Rectal smooth muscle tissue (tissue), 1 donor: ENCODE measurements around the gene DSCAML1.

Experiments used
- H3K27ac ChIP-seq: one replicate; pipeline ENCODE4 v1.7.0; 2013; ENCODE audit warnings: low read depth, low read length, inconsistent platforms
- H3K27me3 ChIP-seq: one replicate; pipeline ENCODE4 v1.7.0; 2013; ENCODE audit warnings: low read length; ENCODE audit not compliant: control insufficient read depth, insufficient read depth
- H3K36me3 ChIP-seq: one replicate; pipeline ENCODE4 v1.7.0; 2013; ENCODE audit warnings: low read length; ENCODE audit not compliant: control insufficient read depth, insufficient read depth
- H3K4me1 ChIP-seq: one replicate; pipeline ENCODE4 v1.7.0; 2013; ENCODE audit warnings: low read length; ENCODE audit not compliant: control insufficient read depth, insufficient read depth
- H3K4me3 ChIP-seq: one replicate; pipeline ENCODE4 v1.7.0; 2013; ENCODE audit warnings: low read length
- H3K9ac ChIP-seq: one replicate; pipeline ENCODE4 v1.7.0; 2013; ENCODE audit warnings: low read length

DSCAML1 gene

DNA sequence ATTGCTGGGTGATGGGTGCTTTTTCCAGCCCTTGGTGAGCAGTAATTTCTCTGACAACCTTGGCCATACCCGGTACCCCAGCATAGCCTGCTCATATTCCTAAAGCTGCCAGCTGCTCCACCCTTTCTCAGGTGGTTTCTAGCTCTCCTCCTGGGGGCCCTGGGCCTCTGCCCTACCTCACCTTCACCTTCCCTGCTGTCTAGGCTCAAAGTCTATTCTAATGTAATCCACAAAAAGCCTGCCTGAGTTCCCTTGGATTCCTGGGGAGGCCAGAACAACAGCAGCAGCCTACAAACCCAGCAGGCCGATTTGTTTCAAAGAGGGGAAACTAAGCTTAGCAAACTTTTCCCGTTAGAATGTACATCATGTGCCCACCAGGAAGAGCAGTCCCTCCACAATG, 117.6 kb downstream of the DSCAML1 start:
- Histone ChIP-seq H3K4me1 (no peaks in the 10 kb centered on the region), H3K9ac (no peak overlapping the region), H3K4me3 (no peak overlapping the region), H3K36me3 (no peaks in the 10 kb centered on the region), H3K27me3 (no peaks in the 10 kb centered on the region), H3K27ac (no peak overlapping the region)

GRCh38 chr11:117678658-117679406, 118.2 kb downstream of the DSCAML1 start:
- Histone ChIP-seq H3K4me3 (no peak overlapping the region), H3K27me3 (no peaks in the 10 kb centered on the region), H3K36me3 (no peaks in the 10 kb centered on the region), H3K9ac (no peak overlapping the region), H3K27ac (no peak overlapping the region), H3K4me1 (no peaks in the 10 kb centered on the region)

DNA sequence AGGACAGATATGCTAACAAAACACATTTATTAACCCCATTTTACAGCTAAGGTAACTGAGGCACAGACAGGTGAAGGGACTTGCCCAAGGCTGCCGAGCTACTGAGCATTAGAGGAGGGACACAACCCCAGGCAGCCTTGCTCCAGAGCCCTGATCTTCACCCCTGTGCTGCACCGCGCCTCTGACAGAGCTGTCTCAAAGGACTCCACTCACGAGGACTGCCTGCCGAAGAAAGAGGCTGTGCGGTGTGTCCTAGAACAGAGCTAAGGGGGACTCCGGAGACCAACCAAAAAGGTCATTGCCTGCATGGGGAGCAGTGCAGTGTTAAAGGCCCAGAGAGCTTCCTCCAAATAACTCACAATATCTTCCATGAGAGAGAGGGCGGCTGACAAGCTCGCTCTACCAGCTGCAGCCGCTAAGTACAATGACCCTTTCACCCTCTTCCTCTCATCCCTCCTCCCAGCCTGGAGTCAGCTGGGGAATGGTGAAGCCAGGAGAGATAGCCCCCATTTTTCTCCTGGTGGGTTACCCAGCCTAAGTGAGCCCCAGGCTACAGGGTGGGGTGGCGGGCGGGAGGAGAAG, 119.2 kb downstream of the DSCAML1 start:
- Histone ChIP-seq H3K27ac (no peak overlapping the region), H3K4me3 (no peak overlapping the region), H3K36me3 (no peaks in the 10 kb centered on the region), H3K4me1 (no peaks in the 10 kb centered on the region), H3K27me3 (no peaks in the 10 kb centered on the region), H3K9ac (no peak overlapping the region)

- H3K27ac ChIP-seq = no peak overlapping the region
- H3K4me3 ChIP-seq = no peak overlapping the region
- H3K36me3 ChIP-seq = no peaks in the 10 kb centered on the region
- H3K4me1 ChIP-seq = no peaks in the 10 kb centered on the region
- H3K27me3 ChIP-seq = no peaks in the 10 kb centered on the region
- no peak overlapping the region for H3K9ac ChIP-seq
Observed at GRCh38 chr11:117676501-117676900, 120.5 kb downstream of the DSCAML1 start.

DNA sequence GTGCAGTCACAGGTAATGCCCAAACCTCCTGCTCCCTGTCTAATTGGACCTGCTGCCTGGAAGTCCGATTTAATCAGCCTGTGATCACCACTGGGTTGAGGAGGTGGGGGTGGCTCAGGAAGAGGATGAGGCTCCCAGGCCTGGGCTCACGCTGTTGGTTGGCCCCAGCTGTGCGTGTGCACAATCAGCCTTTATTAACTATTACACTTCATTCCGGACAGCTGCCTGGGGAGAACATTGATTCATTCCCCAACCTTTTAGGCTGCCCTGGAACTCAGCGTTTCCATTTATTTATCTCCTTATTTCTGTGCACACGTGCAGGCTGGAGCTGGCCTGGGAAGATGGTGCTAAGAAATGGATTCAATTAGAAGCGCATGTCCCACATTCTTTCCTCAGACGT, 123.4 kb downstream of the DSCAML1 start:
- Histone ChIP-seq H3K4me1 (no peaks in the 10 kb centered on the region), H3K36me3 (no peaks in the 10 kb centered on the region), H3K27ac (no peak overlapping the region), H3K4me3 (no peak overlapping the region), H3K9ac (no peak overlapping the region), H3K27me3 (no peaks in the 10 kb centered on the region)

- Histone ChIP-seq H3K36me3 (no peaks in the 10 kb centered on the region), H3K27me3 (no peaks in the 10 kb centered on the region), H3K27ac (no peak overlapping the region), H3K9ac (no peak overlapping the region), H3K4me3 (no peak overlapping the region), H3K4me1 (no peaks in the 10 kb centered on the region)
Observed at GRCh38 chr11:117671370-117671769, 125.6 kb downstream of the DSCAML1 start.

DNA sequence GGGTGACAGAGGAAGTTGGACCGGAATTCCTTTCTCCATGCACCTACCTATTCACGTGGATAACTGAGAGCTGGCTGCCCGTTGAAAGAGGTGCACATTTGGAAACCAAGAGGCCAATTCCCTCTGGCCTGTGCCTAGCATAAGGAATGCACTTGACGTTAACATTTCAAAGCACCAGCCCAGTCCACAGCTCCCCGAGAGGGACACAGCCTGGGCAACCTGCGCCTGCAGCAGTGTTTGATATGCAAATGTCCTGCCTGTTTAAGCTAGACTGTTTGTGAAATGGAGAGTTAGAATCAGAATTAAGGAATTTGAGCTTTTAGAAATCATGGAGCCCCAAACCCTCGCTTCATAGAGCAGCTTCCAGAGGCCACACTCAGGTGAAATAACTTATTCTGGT, 126.1 kb downstream of the DSCAML1 start:
- Histone ChIP-seq H3K27me3 (no peaks in the 10 kb centered on the region), H3K27ac (no peak overlapping the region), H3K4me3 (no peak overlapping the region), H3K9ac (no peak overlapping the region), H3K36me3 (no peaks in the 10 kb centered on the region), H3K4me1 (no peaks in the 10 kb centered on the region)

GRCh38 chr11:117670443-117670842, 126.6 kb downstream of the DSCAML1 start:
- Histone ChIP-seq H3K27me3 (no peaks in the 10 kb centered on the region), H3K4me1 (no peaks in the 10 kb centered on the region), H3K9ac (no peak overlapping the region), H3K4me3 (no peak overlapping the region), H3K36me3 (no peaks in the 10 kb centered on the region), H3K27ac (no peak overlapping the region)

- H3K36me3 ChIP-seq = no peaks in the 10 kb centered on the region
- no peak overlapping the region for H3K4me3 ChIP-seq
- H3K27me3 ChIP-seq = no peaks in the 10 kb centered on the region
- no peak overlapping the region for H3K27ac ChIP-seq
- no peaks in the 10 kb centered on the region for H3K4me1 ChIP-seq
- H3K9ac ChIP-seq = no peak overlapping the region
Observed at GRCh38 chr11:117669616-117670015, 127.4 kb downstream of the DSCAML1 start.

- no peak overlapping the region for H3K4me3 ChIP-seq
- no peak overlapping the region for H3K9ac ChIP-seq
- H3K27me3 ChIP-seq = no peaks in the 10 kb centered on the region
- H3K36me3 ChIP-seq = no peaks in the 10 kb centered on the region
- no peak overlapping the region for H3K27ac ChIP-seq
- peaks cover 2% of the 10 kb centered on the region for H3K4me1 ChIP-seq
Observed at GRCh38 chr11:117669062-117669461, 128.0 kb downstream of the DSCAML1 start.

DNA sequence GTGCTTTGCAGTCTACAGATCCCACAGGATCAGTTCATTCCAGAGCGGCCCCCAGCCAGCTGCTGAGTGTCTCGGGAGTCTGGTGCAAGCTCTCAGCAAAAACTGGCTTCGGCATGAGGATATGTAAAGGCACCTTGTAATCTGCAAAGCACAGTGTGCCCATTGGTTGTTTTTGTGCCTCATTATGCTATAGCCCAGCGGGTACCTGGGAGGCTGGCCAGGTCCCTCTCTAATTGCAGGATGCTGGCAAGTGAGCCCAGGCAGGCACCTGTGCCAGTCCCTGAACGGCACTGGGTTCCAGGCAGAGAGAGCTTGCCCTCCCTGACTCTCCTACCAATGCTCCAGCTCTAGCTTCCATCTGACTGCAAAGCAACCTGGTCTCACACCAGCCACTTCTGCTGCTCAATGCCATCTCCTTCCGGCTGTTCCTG, 128.7 kb downstream of the DSCAML1 start:
- Histone ChIP-seq H3K27me3 (no peaks in the 10 kb centered on the region), H3K4me3 (no peak overlapping the region), H3K4me1 (peaks cover 4% of the 10 kb centered on the region), H3K27ac (no peak overlapping the region), H3K36me3 (no peaks in the 10 kb centered on the region), H3K9ac (no peak overlapping the region)

DNA sequence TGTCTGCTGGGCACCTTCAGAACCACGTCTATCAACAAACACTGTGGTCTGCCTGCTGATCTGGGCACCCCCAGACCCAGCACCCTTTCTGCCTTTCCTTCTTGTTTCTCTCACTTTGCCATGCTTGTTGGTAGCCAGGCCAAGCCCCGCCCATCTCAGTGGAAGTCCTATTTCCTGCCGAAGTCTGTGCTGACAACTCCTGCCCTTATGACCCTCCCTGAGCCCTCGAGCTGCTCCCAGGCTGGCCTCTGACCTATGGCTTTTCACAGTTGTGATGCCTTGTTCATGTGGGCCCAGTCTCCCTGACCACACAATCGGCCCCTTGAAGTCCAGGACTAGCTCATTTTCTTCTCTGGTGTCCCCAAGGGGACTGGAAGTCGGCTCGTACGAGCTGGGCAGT, 132.1 kb downstream of the DSCAML1 start:
- no peak overlapping the region for H3K27ac ChIP-seq
- no peak overlapping the region for H3K4me3 ChIP-seq
- H3K27me3 ChIP-seq = no peaks in the 10 kb centered on the region
- peaks cover 8% of the 10 kb centered on the region for H3K4me1 ChIP-seq
- H3K9ac ChIP-seq = no peak overlapping the region
- no peaks in the 10 kb centered on the region for H3K36me3 ChIP-seq

DNA sequence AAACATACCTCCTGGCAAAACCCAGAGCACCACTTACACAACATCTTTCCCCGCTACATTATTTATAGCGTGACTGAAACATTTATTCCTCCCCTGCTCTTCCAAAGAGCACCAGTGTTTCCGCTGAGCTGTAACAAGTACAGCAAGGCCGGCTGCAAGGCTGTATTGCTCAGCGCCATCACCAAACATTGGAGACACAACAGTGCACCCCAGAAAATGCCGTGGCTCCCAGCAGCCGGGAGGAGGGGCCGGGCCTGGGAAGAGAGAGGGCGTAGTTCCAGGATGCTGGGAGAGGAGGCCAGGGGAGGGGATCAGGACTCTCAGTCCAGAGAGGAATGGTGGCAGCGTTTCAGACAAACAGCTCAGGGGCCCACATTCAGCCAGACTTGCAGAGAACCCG, 133.2 kb downstream of the DSCAML1 start:
- Histone ChIP-seq H3K9ac (no peak overlapping the region), H3K27ac (peak overlapping the region; percentile 58), H3K4me1 (peaks cover 8% of the 10 kb centered on the region), H3K36me3 (no peaks in the 10 kb centered on the region), H3K27me3 (no peaks in the 10 kb centered on the region), H3K4me3 (peak overlapping the region; percentile 13)
